Peyer's patch (tissue), 4 donors: Measurements from ENCODE around the gene SUV39H1. TPM values are rescaled to one million over a fixed set of nuclear protein-coding genes. Genes with fewer than 3 reads are reported as not detected.

Experiments
- DNase-seq, 3 donors: peaks; one replicate each; pipeline ENCODE4 v3.0.0-alpha.2; 2017 to 2019
- H3K27ac ChIP-seq, 4 donors: fragments of 200-600 bp; sonication (generic); one replicate each; pipeline ENCODE4 v1.5.1; 2016 to 2019
- H3K27me3 ChIP-seq, 2 donors: fragments of 200-600 bp; sonication (generic); one replicate each; pipeline ENCODE4 v1.5.1; 2019
- H3K36me3 ChIP-seq, 3 donors: fragments of 200-600 bp; sonication (generic); one replicate each; pipeline ENCODE4 v1.5.1; 2016 to 2019
- H3K4me1 ChIP-seq, 4 donors: fragments of 200-600 bp; sonication (generic); one replicate each; pipeline ENCODE4 v1.5.1; 2016 to 2019
- H3K4me3 ChIP-seq, 4 donors: fragments of 200-600 bp; sonication (generic); 1 replicate in 3 of 4; 2 replicates in 1 of 4; pipeline ENCODE4 v1.5.1; 2016 to 2019; ENCODE audit warnings: mild to moderate bottlenecking in 1 of 4
- H3K9me3 ChIP-seq, 4 donors: fragments of 200-600 bp; sonication (generic); one replicate each; pipeline ENCODE4 v1.5.1; 2016 to 2019; ENCODE audit warnings: mild to moderate bottlenecking in 1 of 4
- POLR2A ChIP-seq, 2 donors: fragments of 450-650 bp; IDR thresholded peaks; one replicate each; pipeline ENCODE4 v1.5.1; 2017; ENCODE audit warnings: antibody characterized with exemption in 2 of 2, mild to moderate bottlenecking in 2 of 2, moderate library complexity in 2 of 2
- total RNA-seq, 4 donors: library from RNA; depleted of rRNA; stranded (reverse); fragments of >200 nt; gene quantifications; one replicate each; pipeline ENCODE4 v1.1.0, GENCODE V29; 2016
- TF ChIP-seq, protein P1 (sequence below), 6 experiments: fragments of 450-650 bp in 4 of 6; fragments of 200-600 bp in 2 of 6; sonication (generic) in 1 of 6; IDR thresholded peaks; one replicate each; pipeline ENCODE4 v1.5.1; 2017 to 2019; ENCODE audit warnings: antibody characterized with exemption in 6 of 6, mild to moderate bottlenecking in 3 of 6, moderate library complexity in 1 of 6

Gene SUV39H1
- total RNA-seq, 4 donors from 2014 or later = 2.5 to 7.4 (median 4.2) TPM

DNA sequence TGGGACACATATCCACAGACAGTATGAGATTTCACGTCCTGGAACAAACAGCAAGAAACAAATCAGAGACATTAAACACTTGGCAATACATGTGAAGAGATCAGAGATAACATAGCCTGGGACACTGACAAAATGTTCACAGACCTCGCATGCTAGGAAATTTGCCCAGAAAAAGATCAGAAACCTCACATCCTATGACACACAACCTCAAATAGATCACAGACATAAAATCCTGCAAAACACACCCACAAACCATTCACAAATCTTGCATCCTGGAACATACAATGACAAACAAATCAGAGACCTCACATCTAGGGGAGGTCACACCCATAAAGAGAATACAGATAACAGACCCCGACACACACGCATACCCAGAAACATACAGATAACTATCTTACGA, 18.0 kb downstream of the SUV39H1 start:
- H3K4me3 ChIP-seq = no peak overlapping the region
- H3K27me3 ChIP-seq = no peaks in the 10 kb centered on the region
- TF ChIP-seq, protein P1, sequence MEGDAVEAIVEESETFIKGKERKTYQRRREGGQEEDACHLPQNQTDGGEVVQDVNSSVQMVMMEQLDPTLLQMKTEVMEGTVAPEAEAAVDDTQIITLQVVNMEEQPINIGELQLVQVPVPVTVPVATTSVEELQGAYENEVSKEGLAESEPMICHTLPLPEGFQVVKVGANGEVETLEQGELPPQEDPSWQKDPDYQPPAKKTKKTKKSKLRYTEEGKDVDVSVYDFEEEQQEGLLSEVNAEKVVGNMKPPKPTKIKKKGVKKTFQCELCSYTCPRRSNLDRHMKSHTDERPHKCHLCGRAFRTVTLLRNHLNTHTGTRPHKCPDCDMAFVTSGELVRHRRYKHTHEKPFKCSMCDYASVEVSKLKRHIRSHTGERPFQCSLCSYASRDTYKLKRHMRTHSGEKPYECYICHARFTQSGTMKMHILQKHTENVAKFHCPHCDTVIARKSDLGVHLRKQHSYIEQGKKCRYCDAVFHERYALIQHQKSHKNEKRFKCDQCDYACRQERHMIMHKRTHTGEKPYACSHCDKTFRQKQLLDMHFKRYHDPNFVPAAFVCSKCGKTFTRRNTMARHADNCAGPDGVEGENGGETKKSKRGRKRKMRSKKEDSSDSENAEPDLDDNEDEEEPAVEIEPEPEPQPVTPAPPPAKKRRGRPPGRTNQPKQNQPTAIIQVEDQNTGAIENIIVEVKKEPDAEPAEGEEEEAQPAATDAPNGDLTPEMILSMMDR (IDR thresholded peaks at IDR 0.05) = no peak
- TF ChIP-seq POLR2A (IDR thresholded peaks at IDR 0.05) = no peak
- no peak overlapping the region for H3K27ac ChIP-seq
- no peak for DNase-seq
- no peaks in the 10 kb centered on the region for H3K9me3 ChIP-seq
- no peaks in the 10 kb centered on the region for H3K4me1 ChIP-seq
- no peaks in the 10 kb centered on the region for H3K36me3 ChIP-seq

DNA sequence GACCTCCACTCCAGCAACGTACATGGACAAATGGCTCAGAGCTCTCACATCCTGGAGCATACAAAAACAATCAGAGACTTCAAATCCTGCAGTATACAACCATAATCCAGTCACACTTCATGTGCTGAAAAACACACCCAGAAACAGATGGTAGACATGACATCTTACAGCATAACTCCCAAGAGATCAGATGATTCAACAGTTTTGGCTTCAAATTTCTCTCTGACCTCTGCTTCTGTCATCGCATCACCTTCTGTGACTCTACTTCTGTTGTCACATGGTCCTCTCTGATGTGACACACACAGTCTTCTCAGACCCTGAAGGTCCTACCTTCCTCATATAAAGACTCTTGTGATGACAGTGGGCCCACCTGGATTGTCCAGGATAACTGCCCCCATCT, 18.5 kb downstream of the SUV39H1 start:
- TF ChIP-seq, protein P1 (IDR thresholded peaks at IDR 0.05) = no peak
- TF ChIP-seq POLR2A (IDR thresholded peaks at IDR 0.05) = no peak
- H3K4me3 ChIP-seq = no peak overlapping the region
- no peaks in the 10 kb centered on the region for H3K27me3 ChIP-seq
- no peak for DNase-seq
- no peaks in the 10 kb centered on the region for H3K9me3 ChIP-seq
- H3K36me3 ChIP-seq = no peaks in the 10 kb centered on the region
- H3K4me1 ChIP-seq = no peaks in the 10 kb centered on the region
- no peak overlapping the region for H3K27ac ChIP-seq

DNA sequence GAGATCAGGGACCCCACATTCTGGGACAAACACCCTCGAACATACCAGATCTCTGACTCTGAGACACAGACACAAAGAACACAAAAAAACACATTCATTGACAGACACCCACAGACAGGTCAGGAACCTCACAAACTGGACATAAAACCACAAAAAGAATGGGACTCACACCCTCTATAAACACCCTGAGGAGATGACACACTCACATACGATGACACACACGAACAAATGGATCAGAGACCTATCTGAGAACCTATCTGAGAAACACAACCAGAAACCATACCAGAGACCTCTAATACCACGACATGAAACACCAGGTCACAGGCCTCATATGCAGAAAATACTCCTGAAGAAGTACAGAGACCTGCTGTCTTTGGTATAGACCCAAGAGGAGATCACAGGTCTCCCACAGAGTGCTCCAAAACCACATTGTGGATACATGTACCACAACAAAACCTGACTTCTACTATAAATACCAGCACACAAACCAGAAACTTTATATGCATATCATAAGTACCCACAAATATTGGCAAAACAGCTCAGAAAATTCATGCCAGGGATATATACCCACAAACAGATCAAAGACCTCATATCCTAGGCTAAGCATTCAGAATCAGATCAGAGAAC, 19.5 kb downstream of the SUV39H1 start:
- DNase-seq = no peak
- no peaks in the 10 kb centered on the region for H3K4me1 ChIP-seq
- H3K36me3 ChIP-seq = no peaks in the 10 kb centered on the region
- H3K27ac ChIP-seq = no peak overlapping the region
- no peaks in the 10 kb centered on the region for H3K27me3 ChIP-seq
- TF ChIP-seq, protein P1 (IDR thresholded peaks at IDR 0.05) = no peak
- TF ChIP-seq POLR2A (IDR thresholded peaks at IDR 0.05) = no peak
- H3K4me3 ChIP-seq = no peak overlapping the region
- H3K9me3 ChIP-seq = no peaks in the 10 kb centered on the region

DNA sequence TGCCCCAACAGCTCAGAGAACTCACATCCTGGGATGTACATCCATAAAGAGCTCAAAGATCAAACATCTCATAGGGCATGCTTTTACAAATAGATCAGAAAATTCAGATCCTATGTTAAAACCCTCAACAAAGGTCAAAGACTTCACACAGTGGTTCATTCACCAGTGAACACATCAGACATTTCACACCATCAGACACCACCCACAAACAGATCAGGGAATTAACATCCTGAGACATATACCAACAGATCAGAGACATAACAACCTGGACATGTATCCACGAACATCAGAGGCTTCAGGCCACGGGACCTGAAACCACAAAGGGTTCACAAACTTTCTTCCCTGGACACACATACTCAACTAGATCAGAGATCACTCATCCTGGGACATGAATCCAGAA, 23.4 kb downstream of the SUV39H1 start:
- H3K4me1 ChIP-seq = no peaks in the 10 kb centered on the region
- DNase-seq = no peak
- H3K36me3 ChIP-seq = no peaks in the 10 kb centered on the region
- no peaks in the 10 kb centered on the region for H3K27me3 ChIP-seq
- H3K4me3 ChIP-seq = no peak overlapping the region
- H3K27ac ChIP-seq = no peak overlapping the region
- TF ChIP-seq POLR2A (IDR thresholded peaks at IDR 0.05) = no peak
- TF ChIP-seq, protein P1 (IDR thresholded peaks at IDR 0.05) = no peak
- no peaks in the 10 kb centered on the region for H3K9me3 ChIP-seq

DNA sequence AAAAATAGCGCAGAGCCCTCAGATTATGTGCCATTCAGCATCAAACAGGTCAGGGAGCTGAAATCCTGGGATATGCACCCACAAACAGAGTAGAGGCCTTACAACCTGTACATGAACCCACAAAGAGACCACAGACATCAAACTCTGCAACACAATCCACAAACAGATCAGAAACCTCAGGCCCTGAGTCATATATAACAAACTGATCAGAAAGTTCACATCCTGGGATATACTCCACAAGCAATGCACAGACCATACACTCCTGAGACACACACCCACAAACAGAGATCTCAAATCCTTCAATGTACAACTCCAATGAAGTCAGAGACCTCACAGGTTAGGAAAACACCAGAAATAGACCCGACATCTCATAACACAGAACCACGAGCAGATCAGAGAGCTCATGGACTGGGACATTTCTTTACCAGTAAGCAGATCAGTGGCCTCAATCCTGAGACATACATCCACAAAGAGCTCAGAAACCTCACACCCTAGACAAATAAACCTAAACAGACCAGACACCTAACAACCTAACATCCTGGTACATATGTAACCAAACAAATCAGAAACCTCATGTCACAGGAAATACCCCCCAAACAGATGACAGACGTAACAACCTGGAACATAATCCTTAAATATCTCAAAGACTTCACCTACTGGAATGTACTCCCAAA, 24.2 kb downstream of the SUV39H1 start:
- Histone ChIP-seq H3K4me1 (no peaks in the 10 kb centered on the region), H3K9me3 (no peaks in the 10 kb centered on the region), H3K4me3 (no peak overlapping the region), H3K27me3 (no peaks in the 10 kb centered on the region), H3K36me3 (no peaks in the 10 kb centered on the region), H3K27ac (peak overlapping the region in 1 of 4 donors; percentile 13)
- TF ChIP-seq, protein P1 (IDR thresholded peaks at IDR 0.05) = no peak
- TF ChIP-seq POLR2A (IDR thresholded peaks at IDR 0.05) = no peak
- no peak for DNase-seq
